HG03196 (cell line): ENCODE measurements around the gene CCDC182.

Source experiments
- ATAC-seq: cut with Tn5 transposase; IDR thresholded peaks from one replicate; pipeline ENCODE4 v1.9.1; 2021; ENCODE audit not compliant: unreplicated experiment

Gene CCDC182

GRCh38 chr17:57701124-57701523 lies 44.0 kb downstream of the CCDC182 start:
- ATAC-seq = no peak

- no peak for ATAC-seq
Observed at GRCh38 chr17:57699751-57700219, 45.3 kb downstream of the CCDC182 start.

GRCh38 chr17:57697891-57698711 lies 47.0 kb downstream of the CCDC182 start:
- no peak for ATAC-seq

- ATAC-seq = no peak
Observed at GRCh38 chr17:57697197-57697596, 47.9 kb downstream of the CCDC182 start.

GRCh38 chr17:57696050-57696449 lies 49.0 kb downstream of the CCDC182 start:
- ATAC-seq = no peak
